HG03457 (cell line): ENCODE results near the gene PRRC2A.

Experiments
- ATAC-seq: cut with Tn5 transposase; IDR thresholded peaks from one replicate; pipeline ENCODE4 v1.9.1; 2021; ENCODE audit warnings: moderate number of reproducible peaks; ENCODE audit not compliant: unreplicated experiment

PRRC2A gene

DNA sequence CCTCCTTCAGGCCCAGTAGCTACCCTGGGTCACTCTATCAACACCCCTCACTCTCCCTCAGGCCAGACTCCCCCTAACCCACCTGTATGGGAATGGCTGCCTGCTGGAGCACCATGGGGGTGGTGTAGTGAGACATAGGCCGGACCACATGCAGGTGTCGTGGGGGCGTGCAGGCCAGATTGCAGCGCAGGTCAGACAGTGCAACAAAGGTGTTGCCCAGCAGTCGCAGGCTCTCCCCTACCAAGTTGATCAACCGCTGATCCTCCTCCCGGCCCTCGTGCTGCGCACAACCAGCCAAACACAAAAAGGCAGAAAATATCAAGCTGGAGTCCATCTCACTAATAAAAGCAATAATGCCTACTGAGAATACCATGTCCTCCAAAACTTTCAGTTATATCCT lies 24.8 kb downstream of the PRRC2A start:
- no peak for ATAC-seq

DNA sequence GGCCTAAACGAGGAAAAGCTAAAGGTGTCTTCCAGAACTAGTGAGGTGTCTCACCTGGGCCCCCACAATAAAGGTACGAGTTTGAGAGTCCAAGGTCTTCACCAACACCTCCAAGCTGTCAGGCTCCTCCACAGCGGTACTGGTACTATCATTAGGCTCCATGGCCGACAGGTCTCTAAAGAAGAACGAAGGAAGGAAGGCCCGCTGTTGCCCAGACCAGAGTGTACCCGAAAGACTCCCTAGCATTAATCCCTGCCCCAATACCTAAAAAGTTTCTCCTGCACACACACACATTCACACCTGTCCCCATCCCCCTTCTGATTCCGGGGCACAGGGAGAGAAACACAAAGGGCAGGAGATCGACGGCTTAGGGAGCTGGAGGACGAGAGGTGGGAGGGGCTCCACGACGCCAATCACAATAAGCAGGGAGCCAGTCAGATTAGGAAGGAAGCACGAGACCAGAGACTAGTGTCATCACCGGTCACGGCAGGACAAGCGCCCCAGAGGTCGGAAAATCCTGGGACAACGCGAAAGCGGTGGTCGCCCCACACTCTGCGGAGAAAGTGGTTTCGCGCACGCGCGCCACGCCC lies 31.2 kb downstream of the PRRC2A start:
- peak; percentile 22 for ATAC-seq

DNA sequence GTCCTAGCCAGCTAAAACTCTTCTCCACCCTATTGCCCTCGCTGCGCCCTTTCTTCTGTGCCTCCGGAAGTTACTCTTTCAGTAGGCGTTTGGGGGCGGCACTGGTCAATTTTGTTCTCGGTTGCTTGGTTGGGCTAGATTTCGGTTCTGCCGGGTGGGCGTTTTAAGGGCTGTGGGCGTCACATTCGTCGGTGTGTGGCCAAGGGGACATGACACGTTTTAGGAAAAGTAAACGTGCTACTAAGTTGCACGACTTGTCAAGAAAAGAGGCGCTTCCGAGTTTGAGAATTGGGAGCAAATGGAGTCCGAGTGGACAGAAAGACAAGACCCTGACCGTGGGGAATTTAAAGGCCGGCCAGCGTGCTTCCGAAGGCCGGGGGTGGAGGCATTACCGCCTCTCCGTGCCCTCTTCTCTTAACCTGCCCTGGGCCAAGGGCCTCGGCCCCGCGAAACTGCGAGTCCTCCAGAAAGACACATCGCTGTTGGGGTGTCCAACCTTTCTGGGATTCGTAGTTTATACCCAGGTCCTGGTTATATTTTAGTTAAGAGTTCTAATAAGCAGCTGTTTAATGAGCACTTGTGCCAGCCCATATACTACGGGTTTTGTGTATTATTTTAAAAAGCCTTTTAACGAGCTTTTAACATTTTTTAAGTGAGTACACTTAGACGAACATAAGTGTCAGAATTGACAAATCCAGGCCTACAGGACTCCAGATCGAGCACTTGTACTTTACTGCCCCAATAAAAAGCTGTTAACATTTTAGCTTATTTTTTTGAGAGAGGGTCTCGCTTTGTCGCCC lies 32.6 kb downstream of the PRRC2A start:
- ATAC-seq, result peak; percentile 23

DNA sequence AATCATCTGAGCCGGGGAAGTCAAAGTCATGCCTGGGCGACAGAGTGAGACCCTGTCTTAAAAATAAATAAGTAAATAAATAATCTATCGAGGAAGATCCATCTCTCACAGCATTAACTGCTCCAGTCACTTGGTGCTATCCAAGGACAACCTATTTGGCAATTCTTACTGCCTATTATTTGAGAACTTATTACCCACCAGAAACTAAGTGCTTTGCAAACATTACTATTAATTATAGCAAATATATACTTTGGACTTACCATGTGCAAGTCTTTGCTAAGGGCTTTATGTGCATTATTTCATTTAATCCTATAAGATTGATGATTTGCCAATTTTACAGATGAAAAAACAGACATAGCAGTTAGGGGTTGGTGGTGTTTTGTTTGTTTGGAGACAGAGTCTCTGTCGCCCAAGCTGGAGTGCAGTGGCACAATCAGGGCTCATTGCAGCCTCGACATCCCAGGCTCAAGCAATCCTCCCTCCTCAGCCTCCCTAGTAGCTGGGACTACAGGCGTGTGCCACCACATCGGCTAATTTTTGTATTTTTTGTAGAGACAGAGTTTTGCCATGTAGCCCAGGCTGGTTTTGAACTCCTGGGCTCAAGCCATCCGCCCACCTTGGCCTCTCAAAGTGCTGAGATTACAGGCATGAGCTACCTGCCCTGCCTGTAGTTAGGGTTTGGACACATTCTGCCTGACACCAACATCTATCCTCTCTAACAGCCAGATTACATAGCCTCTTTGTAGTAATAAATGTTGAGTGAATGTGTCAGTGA lies 34.2 kb downstream of the PRRC2A start:
- ATAC-seq, result no peak

DNA sequence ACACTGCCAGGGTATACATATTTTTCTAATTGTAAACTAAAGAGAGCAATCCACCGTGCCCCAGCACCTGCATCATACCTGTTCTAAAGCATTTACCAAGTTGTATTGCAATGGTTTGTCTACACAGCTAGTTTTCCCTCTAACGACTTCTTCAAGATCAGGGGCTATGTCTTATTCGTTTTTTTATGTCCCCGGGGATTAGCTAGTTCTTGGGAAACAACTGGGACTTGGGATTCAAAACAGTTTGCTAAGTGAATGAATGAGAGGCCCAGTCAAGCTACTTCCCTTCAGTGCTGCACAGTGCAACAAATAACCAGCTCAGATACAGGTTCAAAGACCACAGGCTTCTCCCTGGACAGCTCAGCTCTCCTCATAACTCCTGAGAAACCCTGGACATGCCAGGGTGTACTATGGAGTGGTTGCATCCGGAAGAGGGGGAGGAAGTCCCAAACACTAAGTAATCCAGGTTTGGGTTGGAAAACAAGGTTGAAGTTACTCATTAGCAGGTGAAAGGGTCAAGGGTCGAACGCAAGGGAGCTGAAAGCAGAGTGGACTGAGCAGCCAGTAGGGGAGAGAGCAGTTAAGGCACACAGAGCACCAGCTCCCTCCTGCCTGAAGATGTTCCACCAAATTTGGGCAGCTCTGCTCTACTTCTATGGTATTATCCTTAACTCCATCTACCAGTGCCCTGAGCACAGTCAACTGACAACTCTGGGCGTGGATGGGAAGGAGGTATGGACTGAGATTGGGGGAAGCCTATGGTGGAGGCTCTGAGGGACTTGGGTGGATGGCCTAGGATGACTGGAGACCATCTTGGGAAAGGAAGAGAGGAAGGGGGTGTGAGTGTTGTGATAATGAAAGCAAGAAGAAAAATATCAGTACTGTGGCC lies 35.1 kb downstream of the PRRC2A start, which contains the start of gene APOM:
TSS of gene APOM (plus strand) at position 546 of the 889 bp plus-strand sequence. CDS start at position 619, 73 bp downstream.
- no peak for ATAC-seq

DNA sequence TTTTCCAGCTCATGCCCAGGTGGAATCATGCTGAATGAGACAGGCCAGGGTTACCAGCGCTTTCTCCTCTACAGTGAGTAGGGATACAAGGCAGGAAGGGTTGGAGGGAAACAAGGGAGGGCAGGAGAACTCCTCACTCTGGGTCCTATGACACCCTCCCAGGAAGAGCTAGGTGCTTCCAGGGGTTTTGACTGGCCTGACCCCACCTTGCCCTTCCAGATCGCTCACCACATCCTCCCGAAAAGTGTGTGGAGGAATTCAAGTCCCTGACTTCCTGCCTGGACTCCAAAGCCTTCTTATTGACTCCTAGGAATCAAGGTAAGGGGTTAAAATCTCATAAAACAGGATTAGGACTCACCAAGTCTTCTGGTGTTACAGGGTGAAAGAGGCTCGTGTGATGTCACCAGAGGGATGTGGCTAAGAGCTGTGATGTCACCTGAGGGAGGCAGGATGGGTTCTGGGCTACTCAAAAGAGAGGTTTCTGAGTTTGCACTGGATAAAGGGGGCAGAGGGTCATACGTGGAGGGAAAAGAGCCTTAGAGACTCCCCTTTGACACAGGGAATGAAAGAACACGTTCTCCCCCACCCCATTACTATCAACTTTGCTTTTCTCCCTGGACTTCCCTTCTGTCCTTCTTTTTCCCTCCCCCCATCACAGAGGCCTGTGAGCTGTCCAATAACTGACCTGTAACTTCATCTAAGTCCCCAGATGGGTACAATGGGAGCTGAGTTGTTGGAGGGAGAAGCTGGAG lies 37.1 kb downstream of the PRRC2A start:
- no peak for ATAC-seq

DNA sequence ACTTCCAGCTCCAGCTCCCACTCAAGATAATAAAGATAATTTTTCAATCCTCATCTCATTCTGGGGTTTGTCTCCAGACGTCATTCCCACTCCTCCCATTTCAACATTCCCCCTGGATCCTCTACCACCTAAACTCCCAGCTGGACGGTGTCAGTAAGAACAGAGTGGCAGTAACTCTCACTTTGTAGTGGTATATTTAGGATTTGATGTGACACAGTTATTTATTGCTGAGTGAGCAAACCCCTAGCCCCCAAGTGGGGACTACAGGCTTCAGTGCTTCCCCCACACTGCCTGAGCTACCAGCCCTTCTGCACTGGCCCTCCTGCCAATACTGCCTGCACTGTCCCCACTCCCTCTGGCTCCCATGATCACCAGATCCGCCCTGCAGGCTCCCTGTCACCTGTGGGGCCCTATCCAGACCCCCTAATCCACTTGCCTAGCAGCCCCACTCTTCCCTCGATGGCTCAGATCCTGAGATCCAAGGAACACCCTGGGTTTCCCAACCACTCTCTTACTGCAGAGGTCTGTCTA lies 37.7 kb downstream of the PRRC2A start:
- no peak for ATAC-seq

DNA sequence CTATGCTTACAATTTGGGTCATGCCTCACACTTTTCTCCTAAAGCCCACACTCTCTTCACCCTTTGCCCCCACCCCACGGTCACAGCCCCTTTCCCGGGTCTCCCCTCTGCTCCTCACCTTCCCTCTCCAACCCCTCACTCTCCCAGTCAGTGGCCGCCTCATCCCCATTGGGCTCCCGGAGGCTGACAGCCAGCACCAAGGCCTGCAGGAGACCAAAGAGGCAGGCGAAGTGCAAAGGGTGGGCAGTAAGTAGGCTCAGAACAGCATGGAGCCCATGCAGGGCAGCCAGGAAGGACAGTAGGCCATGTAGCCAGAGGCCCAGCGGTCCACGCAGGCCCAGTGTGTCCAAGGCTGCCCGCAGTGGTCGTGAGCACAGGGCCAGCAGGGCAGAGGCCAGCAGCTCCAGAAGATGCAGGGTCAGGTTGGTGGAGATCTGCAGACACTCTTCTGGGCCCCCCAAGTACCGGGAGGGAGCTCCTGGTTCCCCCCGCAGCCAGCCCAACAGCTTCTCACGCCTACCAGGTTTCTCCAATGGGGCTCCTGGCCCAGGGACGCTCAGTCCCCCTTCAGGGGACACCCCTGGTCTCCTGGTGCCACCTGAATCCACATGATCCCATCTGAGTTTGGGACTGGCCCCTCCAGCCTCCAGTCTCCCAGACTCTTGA lies 38.6 kb downstream of the PRRC2A start:
- no peak for ATAC-seq

DNA sequence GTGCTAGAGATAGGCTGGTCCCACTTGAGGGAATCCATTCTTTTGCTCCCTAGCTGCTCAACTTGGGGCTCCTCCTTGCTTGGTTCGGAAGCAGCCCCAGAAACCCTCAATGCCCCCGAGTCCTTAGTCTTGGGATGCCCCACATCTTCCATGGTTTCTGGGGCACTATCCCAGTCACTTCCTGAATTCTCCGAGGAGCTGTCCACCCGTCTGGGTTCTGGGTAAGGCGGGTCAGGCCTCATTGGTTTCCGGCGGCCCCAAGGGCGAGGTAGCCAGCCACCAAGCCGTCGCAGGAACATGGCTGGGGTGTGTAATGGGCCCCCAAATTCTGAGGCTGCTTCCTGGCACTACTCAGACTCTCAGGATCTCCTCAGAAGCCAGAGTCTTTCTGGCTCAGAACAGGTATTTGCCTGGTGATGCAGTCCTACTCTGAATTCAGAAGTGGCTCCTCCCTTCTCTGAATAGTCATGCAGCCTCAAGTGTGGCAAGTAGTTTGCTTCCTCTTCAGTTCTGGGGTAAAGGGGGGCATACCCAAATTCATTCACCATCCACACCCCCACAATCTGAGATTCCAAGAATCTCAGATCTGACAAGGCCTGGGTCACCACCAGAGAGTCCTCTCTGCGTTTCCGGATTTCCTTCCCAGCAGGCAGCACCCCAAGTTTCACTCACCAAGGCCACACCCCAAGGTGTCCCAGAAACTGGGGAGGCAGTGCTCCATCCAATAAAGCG lies 39.3 kb downstream of the PRRC2A start:
- no peak for ATAC-seq

DNA sequence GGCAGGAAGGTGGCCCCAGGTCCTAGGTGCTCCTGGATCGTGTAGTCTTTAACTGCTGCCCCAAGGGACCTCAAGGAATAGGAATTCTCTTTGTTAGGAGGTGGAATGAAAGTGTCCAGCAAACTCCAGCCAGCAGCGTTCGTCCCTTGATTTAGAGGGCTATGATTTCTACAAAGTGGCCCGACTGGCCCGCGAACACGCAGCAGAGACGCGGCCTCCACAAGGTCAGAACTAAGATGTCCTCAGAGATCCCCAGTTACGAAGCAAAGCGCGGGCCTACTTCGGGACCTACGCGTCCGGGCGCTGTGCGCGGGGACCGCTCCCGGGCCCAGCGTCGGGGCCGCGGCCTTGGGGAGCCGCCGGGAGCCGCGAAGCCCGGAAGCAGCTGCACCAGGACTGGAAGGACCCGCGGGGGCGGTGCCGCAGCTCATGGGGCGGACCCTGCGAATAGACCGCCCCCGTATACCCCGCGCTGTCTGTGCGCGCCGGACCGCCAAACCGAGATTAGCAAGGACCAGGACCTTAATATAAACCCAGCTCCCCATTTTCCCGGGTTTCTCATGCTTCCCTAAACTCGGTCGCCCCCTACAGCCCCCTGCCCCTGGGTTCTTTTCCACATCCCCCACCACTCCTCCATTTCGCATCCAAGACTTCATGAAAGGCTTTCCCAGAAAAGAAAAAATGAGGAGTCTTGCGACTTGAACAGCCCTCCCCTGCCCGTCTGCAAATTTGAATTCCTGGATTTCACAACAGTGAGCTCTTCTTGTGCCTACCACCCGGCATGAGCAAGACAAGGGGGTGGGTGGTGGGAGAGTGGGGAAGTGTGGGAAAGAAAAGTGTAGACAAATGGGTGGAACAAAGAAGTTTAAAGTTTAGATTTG lies 40.1 kb downstream of the PRRC2A start, which contains the start of gene C6orf47:
TSS of gene C6orf47 (minus strand) at position 398 of the 881 bp plus-strand sequence. CDS start 831 bp downstream, outside the sequence.
- no peak for ATAC-seq

DNA sequence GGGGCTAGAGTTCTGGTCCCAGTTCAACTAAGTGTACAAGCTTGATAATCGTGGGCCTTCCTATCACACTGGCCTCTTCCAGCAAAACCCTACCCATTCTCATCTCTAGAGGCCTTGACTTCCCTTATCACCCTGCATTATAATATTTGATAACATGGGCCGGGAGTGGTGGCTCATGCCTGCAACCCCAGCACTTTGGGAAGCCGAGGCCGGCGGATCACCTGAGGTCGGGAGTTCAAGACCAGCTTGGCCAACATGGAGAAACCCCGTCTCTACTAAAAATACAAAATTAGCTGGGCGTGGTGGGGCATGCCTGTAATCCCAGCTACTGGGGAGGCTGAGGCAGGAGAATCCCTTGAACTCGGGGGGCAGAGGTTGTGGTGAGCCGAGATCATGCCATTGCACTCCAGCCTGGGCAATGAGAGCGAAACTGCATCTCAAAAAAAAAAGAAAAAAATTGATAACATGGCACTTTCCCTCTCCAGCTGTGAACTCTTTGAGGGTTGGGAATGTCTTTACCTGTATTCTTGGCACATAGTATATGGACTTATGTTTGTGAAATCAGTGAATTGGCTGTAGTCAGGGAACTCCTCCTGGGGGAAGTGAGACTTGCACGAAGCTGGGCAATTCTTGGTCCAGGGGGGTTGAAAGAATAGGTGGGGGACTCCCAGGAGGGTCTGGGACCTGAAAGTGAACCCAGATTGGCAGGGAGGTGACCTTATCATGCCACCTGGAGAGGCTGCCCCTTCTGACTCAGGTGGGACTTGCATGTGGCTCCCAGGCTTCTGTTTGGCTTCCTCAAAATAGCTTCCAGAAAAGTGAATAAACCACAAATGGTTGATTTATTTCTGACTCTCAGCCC lies 41.0 kb downstream of the PRRC2A start:
- no peak for ATAC-seq

DNA sequence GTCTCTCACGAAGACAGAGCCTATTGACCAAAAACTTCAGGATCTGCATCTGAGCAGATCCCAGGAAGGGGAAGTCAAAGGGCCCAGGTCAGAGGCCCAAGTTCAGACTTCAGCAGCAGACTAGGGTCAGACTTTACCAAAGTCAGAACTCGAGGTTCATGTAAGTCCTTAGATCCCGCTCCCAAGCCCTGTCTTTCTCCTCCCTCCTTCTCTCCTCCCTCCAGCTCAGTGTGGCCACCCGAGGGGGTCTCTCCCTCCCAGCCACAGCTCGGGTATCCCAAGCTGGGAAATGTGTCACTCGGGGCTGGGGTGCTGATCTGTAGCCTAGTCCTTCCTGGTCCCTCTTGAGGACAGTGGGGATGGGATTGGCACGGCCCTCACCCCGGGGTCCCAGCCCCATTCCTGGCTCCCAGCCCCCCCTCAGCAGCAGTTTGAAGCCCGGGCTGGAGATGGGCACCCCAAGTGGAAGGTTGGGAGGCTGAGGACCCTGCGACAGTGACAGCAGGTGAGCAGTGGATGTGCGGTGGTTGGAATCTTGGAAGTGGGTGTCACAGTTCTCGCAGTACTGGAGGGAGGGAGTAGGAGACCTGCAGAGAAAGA lies 41.7 kb downstream of the PRRC2A start:
- ATAC-seq, result no peak

DNA sequence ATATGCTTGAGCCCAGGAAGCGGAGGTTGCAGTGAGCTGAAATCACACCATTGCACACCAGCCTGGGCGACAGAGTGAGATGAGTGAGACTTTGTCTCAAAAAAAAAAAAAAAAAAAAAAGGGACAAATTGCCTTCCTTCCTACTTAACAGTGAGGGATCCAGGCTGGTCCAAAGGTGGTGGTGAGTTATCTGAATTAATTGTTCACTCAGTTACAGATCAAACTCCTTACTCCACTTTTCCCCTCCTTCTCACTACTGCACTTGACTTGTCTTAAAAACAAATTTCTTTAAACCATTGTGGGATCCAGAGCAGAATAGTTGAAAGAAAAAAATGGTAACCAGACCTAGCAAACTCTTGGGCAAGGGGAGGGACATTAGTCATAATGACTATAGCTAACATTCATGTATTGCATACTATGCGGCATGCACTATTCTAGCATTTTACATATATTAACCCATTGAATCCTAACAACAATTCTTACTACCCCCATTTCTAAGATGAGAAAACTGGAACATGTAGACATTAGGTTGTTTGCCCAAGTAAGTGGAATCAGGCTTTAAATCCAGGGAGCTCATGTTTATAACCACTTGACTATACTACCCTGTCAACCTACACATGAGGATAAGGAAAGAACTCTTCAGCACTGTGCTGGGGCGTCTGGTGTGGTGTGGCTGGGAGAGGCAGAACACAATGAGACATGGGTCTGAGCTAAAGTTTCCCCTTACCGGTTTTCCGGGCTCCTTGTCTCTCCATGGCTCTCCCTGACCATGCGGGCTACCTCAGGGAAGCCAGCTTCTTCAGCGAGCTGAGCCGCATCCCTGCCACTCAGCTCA lies 42.8 kb downstream of the PRRC2A start:
- ATAC-seq, result no peak

DNA sequence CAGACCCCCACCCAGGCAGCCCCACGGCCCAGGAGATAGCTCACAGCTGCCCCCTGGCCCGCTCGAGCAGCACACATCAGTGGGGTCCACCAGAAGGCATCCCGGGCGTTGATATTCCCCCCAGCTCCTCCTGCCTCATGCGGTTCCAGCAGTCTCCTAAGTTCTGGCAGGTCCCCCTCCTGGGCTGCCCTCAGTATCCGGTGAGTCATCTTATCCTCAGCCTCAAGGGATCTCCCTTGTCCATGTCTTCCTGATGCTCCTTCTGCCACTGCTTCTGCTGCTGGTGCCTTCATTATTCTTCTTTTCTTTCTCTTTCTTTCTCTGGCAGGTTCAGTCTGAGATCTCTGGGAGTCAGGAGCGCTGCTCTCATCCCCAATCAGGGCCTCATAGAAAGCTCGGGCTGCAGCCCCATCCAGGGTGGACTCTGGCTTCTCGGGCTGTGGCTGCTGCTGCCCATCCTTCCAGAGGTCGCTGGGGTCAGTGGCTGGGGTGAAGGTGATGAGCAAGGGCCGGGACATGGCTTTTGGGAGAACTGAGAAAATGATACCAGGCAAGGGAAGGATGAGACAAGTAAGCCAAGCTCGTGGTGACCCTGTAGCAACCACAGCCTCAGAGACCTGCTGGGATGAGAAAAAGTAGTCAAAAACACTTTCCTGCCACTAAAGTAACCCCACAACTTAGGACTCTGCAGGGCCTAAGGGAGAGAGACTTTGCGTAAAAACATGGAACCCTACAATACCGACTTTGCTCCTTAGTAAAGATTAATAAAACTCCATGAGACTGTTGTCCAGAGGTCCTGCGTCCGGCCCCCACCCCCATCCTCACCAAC lies 43.7 kb downstream of the PRRC2A start:
- ATAC-seq, result no peak
